NCI-H226 (cell line): ENCODE measurements around the gene CMTM2.
"Not testable (repeated sequence)": the region's sequence is repeated elsewhere in the genome, so short reads cannot be mapped to it uniquely, and the experiment has no call there.

ENCODE experiments used
- DNase-seq: peaks from one replicate; pipeline ENCODE4 v3.0.0-alpha.2; 2015

Gene CMTM2

DNA sequence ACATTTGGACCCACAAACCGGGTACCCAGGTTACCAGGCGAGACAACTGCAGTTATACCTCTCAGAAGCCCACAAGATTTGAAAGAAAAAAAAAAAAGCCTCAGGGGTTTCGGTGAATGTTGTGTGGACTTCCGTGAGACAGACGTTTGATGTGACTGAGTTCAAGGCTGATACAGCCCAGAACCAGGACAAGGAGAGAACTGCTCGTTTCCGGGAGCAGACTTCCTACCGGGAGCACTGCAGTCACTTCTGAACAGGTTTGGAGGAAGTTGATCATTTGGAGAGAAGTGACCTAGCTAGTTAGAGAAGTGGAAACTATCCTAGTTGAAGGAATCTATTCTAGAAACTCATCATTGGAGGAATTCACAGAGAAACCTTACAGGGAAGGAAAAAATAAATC is 26.0 kb upstream of the CMTM2 start:
- DNase-seq, result no peak

DNA sequence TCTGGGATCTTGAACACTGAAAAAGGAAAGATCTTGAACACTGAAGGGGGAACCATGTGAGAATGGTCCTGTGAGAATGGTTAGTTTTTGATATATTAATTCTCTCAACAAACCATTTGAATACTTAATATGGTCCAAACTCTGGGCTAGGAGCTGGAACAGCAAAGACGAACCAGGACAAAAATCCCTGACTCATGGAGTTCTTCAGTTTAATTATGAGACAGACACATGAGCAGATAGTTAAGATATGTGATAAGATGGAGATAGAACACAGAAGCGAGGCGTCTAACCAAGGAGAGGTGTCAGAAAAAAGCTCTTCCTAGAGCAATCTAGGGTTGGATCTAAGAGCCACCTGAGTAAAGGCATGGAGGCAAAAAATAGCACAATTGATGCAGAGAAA is 25.2 kb upstream of the CMTM2 start:
- DNase-seq, result no peak

DNA sequence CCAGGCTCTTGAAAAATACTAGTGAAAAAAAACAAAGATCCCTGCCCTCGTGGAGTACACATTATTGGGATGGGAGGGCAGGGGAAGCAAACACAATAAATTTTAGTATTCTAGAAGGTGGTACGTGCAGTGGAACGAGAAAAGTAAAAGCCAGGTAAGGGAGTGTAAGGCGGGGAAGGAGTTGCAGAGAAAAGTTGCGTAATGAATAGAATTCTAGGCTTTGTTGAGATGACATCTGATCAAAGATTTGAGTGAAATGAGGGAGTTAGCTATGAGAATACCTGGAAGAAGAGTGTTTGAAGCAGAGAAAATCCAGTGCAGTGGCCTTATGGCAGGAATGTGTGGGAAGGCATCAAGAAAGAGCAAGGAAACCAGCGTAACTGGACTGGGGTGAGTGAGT is 24.8 kb upstream of the CMTM2 start:
- DNase-seq, result no peak

DNA sequence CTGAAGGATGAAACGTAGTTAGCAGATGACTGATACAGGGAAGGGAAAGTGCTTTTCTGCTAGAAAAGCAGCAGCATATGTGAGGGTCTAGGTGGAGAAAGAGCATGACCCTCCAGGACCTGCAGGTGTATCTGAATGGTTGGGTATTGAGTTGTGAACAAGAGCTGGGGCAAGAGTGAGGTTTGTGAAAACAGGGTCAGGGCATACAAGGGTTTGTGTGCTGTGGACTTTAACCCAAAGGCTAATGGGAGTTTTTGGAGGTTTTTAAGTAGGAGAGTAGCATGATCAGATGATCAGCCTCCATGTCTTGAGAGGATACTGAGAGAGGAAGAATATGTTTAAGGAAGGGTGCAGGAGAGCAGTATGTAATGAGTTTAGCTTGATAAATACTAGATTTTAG is 19.2 kb upstream of the CMTM2 start:
- DNase-seq, result no peak

DNA sequence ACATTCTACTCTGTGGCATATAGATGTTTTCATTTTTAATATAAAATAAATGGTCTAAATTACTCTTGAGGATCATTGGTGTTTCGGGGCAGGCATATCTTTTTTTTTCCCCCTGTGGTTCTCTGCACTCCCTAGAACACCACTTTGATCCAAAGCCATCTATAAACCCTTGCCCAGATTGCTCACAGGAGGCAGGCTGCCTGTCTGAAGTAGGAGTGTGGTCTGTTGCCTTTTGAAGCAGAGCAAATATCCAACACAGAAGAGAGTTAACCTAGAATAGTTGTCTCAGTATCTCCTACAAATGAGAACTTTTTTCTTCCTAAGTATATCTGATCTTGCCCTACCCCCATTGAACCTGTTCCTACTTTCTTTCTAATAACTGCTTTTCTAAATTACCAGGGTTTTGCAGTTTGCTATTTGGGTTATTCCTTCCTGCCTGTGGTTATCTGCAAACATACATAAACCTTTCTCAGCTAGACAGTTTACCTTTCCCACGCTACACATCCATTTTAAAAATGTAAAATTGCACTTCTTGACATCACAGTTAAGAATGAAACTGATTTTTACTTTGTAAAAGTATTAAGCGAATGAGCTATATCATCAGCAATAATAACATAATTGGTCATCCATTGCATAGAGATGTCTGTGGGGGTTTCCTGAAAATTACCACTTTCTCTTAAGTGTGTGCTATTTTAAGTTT is 17.7 kb upstream of the CMTM2 start:
- no peak for DNase-seq

DNA sequence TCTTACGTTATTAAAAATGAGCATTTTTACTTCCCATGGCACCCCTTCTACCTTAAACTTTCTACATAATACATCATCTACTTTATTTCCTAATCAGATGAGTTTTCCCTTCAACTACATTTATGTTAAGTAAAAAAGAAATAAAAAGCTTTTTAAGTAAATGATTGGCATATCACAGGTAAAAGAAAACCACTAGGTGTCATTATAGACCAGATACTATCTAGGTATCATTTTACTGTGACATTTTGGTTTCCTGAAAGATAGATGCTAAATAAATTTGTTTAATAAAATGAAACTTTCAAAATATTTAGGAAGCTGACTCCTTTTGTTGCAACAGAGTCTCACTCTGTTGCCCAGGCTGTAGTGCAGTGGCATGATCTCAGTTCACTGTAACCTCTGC is 16.9 kb upstream of the CMTM2 start:
- no peak for DNase-seq

DNA sequence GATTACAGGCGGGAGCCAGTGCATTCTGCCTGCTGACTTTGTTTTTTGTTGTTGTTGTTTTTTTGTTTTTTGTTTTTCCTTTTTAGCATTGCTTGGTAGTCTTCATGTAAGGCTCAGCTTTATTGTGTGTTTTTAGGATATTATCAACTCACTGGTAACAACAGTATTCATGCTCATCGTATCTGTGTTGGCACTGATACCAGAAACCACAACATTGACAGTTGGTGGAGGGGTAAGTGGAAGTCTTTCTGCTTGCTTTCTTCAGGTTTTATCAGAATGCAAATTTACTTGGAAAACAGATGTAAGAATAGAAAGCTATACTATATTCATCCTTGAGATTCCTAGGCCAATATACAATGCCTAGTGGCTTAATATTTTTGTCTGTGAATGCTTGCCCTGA is 16.3 kb upstream of the CMTM2 start:
- DNase-seq, result no peak

DNA sequence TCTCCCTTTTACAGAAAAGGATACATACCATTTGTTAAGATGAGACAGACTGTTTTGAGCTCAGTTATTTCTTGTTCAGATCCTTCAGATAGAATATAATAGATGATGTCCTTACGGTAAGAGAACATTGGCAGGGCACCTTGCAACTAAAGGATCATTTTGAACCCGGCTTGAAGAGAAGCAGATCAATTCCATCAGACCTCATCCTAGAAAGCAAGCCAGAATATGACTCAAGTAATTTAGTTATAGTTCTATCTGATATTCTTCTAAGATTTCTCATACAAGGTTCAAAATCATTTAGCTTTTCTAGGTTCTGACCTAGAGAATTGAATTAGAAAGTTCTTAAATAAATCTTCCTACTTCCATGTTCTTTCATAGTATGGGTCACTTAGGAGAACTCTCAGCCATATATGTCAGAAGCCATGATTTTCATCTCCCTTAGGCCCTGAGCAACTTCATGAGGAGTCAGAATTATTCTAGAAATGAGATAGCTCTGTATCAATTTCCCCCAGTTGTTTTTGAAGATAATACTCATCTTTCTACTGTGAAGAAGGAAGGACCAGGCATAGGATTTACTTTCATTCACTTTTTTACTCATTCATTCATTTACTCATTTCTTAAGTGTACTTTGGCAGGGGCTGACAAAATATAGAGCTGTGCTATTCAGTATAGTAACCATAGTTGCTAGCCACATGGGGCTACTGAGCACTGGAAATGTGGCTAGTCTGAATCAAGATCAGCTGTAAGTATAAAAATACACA is 15.5 kb upstream of the CMTM2 start:
- no peak for DNase-seq

DNA sequence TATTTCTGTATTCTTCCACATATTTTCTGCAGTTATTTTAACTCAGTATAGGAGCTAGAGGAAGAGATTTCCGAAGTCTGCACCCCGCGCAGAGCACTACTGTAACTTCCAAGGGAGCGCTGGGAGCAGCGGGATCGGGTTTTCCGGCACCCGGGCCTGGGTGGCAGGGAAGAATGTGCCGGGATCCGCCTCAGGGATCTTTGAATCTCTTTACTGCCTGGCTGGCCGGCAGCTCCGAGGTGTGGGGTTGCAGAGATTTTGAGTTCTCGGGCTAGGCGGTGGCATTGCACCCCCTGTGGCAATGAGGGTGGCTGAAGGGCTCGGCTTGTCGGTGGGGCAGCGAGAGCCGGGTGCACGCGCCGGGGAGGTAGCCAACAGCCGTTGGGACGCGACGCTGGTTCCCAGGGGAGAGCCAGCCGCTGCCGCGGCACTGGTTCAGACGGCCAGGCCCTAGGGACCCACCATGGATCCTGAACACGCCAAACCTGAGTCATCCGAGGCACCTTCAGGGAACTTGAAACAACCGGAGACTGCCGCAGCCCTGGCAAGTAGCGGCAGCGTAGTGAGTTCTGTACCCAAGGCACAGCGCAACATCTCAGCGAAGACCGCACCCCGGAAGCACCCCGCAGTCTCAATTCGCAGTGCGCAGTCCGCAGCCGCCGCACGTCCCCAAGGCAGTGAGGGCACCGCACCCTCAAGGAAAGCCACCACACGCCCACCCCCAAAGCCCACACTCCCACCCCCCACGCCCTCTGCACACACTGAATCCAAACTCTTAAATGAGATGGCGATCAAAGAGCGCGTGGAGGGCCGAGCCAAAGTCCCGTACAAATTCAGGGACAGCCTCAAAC is 13.0 kb upstream of the CMTM2 start, which contains the start of gene CMTM1:
Gene CMTM1 (plus strand): TSS at position 389 of the 851 bp plus-strand sequence. CDS start 75 bp downstream, at position 464.
- DNase-seq, result no peak

DNA sequence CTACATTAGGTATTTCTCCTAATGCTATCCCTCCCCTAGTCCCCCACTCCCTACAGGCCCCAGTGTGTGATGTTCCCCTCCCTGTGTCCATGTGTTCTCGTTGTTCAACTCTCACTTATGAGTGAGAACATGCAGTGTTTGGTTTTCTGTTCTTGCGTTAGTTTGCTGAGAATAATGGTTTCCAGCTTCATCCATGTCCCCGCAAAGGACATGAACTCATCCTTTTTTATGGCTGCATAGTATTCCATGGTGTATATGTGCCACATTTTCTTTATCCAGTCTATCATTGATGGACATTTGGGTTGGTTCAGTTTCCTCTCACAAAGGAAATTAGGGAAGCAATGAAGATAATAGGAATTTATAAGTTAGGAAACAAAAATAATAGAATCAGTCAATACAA is 12.0 kb upstream of the CMTM2 start:
- not testable (repeated sequence) for DNase-seq

DNA sequence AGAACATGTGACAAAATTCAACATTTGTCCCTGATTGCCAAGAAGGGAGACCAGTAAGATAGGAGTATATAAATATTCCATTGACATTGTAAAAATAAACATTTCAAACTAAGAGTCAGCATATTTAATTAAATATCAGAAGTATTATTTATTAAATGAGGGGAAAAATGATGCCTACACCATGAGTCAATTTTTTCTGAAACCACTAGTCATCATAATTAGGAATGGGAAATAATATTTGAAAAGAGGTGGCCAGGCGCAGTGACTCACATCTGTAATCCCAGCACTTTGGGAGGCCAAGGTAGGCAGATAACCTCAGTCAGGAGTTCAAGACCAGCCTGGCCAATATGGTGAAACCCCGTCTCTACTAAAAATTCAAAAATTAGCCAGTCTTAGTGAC is 10.9 kb upstream of the CMTM2 start:
- DNase-seq, result no peak

DNA sequence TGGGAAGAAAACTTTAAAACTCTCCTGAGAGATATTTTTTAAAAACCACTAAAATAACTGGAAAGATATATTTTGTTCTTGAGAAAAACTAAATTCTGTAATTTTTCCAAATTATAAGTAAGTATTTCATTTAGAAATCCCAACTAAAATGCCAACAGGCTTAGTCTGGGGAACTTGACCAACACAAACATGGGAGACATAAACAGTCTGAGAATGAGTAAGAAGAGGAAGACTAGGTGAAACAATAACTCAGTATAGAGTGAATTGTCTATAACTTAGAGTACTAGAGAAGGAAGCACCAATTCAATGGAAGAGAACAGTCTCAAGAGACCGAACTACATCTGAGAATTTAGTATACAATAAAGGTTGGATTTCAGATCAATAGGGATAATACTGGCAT is 10.1 kb upstream of the CMTM2 start:
- DNase-seq, result no peak

DNA sequence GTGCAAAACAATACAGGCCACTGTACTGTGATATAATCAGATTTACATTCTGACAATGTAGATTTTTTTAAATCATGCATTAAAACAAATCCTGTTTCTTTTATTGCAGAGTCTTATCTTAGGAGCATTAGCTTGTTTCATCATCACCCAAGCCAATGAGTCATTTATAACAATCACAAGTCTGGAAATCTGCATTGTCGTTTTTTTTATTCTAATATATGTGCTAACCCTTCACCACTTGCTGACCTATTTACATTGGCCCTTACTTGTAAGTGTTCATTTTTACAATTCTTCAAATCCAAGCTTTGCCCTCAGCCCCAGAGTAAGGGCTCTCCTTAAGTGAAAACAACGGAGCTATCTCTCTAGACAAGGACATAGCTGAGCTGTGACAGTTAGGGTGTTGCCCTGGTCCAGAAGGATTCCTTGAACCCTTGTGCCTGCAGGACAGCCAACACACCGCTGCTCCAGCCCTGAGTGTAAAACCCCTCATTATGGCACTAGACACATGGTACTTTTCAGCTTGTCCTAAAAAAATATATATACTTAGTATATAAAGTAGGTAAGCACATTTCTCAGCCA is 9.3 kb upstream of the CMTM2 start:
- DNase-seq, result peak; percentile 58

DNA sequence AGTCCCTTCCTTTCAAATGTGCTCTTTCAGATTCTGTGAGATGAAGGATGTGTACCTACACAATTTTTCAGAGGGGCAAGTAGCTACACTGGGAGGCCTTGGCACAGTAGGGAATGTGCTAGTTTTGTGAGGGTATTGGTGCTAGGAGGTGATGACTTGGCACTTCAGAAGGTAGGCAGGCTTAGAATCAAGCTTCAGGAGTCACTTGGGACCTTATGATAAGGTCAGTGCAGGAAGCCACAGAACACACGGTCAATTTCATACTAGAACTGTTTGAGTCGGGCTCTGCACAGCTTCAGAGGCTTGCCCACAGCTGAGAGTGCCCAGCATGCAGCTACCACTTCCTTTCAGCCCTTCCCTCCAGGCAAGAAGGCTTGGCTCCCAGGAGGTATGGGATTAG is 6.9 kb upstream of the CMTM2 start:
- DNase-seq, result no peak

DNA sequence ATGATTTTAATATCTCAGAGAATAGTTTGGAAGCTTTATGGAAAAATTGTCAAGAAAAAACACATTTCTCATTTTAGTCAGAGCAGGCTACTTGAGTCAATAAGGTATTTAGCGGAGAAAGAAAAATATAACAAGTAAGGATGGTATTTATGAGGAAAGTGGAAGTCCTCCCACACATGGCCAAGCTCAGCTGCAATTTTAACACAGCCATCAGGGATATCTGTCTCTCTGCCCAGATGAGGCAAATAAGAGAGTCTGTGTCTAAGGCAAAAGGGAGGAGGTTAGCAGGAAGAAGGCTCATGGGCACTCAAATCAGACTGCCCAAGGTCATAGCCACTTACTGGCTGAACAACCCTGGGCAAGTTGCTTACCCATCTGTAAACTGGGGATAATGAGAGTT is 5.2 kb upstream of the CMTM2 start:
- DNase-seq, result no peak

DNA sequence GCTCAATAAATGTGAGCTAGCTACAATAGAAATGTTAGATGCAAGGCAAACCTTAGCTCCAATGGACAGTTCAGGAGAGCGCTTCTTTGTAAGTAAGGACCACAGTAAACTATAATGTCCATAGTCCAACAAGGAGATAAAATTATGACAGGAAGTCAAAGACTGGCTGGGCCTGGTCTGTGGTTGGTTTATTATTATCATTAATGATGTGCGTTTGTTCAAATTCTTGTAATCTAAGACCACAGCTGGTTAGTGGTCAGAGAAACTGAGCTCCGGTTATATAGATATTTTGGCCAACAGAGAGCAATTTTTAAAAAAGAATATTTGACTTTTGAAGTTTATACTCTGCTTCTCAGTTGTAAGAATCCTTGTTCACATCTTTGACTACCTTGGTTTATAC is 4.7 kb upstream of the CMTM2 start:
- DNase-seq, result no peak

DNA sequence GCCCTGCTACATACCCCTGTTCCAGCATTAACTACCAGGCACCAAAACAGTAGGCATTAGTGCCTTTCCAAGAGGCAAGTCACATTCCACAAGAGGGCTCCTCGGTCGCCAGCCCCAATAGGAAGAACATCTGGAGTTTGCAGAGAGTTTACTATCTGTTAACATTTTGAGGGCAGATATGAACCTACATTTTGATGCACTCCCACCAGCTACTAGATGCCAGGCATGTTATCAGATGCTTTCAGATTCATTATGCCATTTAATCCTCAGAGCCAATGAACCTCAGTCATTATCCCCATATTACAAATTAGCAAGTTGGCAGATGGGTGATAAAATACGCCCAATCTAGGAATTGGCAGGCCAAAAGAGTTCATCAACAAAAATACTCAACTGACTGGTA is 4.2 kb upstream of the CMTM2 start:
- no peak for DNase-seq

DNA sequence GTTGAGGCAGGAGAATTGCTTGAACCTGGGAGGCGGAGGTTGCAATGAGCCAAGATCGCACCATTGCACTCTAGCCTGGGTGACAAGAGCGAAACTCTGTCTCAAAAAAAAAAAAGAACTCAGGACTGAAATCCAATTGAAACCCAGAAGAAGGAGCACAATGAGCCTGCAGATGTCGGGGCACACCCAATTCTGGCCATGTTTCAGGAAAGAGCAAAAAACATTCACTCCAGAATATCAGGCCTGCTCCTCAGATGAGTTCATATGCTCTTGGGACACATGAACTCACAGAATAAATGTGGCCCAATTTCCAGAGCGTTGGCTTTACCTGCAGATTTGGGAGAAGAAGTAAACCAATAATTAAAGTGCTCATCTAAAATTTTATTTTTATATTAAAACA is 3.0 kb upstream of the CMTM2 start:
- no peak for DNase-seq

DNA sequence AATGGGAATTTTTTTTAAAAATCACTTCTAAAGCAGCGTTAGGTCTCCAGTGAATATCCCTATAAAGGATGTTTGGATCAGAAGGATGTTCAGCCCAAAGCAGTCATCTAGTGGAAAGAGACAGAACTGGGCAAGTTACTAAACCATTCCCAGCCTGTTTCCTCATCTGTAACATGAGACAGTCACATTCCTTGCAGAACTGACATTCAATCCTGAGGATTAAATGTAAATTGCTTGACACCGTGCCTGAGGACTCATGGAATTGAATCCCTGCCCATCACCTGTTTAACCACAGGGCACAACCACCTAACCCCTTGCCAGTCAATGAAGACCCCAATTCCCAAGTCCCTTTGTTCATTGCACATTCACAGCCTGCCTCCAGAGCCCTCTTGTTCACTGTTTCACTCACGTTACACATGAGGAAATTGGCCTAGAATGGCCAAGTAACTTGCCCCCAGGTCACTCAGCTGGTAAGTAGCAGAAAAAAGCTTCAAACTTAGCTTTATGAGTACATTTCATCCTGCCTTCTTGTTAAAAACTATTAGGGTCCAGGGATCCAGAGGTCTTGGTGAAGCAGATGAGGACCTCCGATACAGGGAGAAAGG is 1.4 kb downstream of the CMTM2 start:
- DNase-seq, result peak; percentile 66

DNA sequence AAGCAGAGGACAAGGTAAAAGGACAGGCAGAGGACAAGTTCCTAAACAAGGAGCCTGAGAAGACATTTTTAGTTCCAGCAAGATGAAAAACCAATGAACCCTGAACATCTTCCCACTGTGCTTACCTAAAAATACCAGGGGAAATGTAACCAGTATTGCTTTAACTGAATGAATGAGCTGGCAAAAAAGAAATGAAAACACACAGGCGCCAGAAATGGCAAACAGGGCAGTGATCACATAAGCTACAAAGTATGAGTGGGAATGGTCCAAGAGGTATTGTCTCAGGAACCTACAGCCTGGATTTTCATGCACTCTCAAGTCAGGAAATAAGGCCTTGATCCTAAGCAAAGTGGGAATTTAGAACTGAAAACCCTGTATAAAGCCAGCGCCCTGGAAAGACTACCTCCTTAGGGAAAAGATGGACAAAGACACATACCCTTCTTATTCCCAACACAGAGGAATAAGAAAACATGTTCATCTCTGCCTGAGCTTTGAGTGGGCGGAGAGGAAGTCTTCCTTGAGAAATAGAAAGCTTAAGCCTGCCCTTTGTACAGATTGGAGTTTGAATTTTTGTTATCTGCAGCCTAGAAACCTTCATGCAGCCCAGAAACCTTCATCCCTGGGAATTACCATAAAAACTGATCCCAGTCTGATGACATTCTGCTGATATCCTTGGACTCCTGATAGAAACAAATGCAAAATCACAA is 2.1 kb downstream of the CMTM2 start:
- DNase-seq, result no peak

DNA sequence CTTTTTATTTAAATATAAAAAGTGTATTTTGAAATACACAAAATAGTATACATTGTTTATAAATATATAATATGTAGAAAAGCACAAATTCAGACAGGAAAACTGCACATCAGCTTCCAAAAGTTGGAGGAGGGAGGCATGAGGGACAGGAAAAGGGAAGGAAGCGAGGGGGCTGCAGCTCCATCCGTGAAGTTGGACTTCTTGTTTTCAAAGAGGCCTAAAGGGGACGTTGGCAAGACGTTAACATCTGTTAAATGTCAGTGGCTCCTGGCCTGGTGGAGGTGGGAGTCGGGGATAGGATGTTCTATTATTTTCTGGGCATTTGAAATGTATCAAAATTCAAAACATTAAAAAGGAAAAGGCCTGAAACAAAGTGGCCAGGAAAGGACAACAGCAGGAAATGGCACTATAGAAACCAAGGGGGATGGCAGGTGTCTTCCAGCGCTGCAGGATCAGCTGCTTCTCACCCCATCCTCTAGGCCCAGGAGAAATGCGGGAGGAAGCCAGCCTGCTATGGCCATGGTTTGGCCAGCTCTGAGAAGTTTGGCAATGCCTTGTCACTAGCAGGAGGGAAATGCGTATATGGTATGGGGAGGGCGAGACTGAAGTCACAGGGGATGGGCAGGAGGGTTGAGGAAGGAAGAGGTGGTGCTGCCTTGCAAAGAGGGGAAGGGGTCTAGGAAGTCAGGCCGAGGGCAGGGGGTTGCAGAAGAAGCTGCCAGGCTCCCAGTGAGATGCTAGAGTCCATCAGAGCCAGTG is 6.4 kb downstream of the CMTM2 start:
- no peak for DNase-seq
